Neural progenitor cell (in vitro differentiated cells): Measurements from ENCODE around the gene CD86. TPM values are rescaled to one million over a fixed set of nuclear protein-coding genes. Genes with fewer than 3 reads are reported as not detected.

ENCODE experiments used
- DNase-seq: peaks from one replicate; pipeline ENCODE4 v3.0.0-alpha.2; 2016; ENCODE audit warnings: low spot score
- H2AFZ ChIP-seq: fragments of 200-600 bp; sonication (generic); replicated peaks from 2 replicates; pipeline ENCODE4 v1.6.1; 2016; ENCODE audit warnings: antibody characterized with exemption
- H3F3A ChIP-seq: fragments of 200-600 bp; sonication (generic); 2 replicates; pipeline ENCODE4 v1.6.1; 2016; ENCODE audit warnings: antibody characterized with exemption, low read depth
- H3K27ac ChIP-seq: fragments of 200-600 bp; sonication (generic); 2 replicates; pipeline ENCODE4 v1.5.1; 2016; ENCODE audit warnings: mild to moderate bottlenecking
- H3K27me3 ChIP-seq: fragments of 200-600 bp; sonication (generic); 2 replicates; pipeline ENCODE4 v1.6.1; 2016; ENCODE audit warnings: mild to moderate bottlenecking, moderate library complexity
- H3K36me3 ChIP-seq: fragments of 200-600 bp; sonication (generic); 2 replicates; pipeline ENCODE4 v1.5.1; 2016
- H3K4me1 ChIP-seq: fragments of 200-600 bp; sonication (generic); 2 replicates; pipeline ENCODE4 v1.6.1; 2016; ENCODE audit warnings: mixed run types
- H3K4me2 ChIP-seq: fragments of 200-600 bp; sonication (generic); 2 replicates; pipeline ENCODE4 v1.6.1; 2016
- H3K4me3 ChIP-seq: fragments of 200-600 bp; sonication (generic); 2 replicates; pipeline ENCODE4 v1.5.1; 2016
- H3K79me2 ChIP-seq: fragments of 200-600 bp; sonication (generic); 2 replicates; pipeline ENCODE4 v1.6.1; 2016; ENCODE audit warnings: low read depth
- H3K9ac ChIP-seq: fragments of 200-600 bp; sonication (generic); 2 replicates; pipeline ENCODE4 v1.6.1; 2016
- H3K9me3 ChIP-seq: fragments of 200-600 bp; sonication (generic); 2 replicates; pipeline ENCODE4 v1.5.1; 2016; ENCODE audit warnings: low read depth
- H4K20me1 ChIP-seq: fragments of 200-600 bp; sonication (generic); 2 replicates; pipeline ENCODE4 v1.6.1; 2016; ENCODE audit warnings: low read depth
- H3K27ac Mint-ChIP-seq: 3 replicates; pipeline ENCODE4 v1.8.0; 2021; ENCODE audit warnings: mixed read lengths
- H3K27me3 Mint-ChIP-seq: 2 replicates; pipeline ENCODE4 v1.8.0; 2022; ENCODE audit warnings: low read depth, mild to moderate bottlenecking, inconsistent platforms, moderate library complexity, mixed read lengths; ENCODE audit not compliant: insufficient read depth
- H3K36me3 Mint-ChIP-seq: 3 replicates; pipeline ENCODE4 v1.8.0; 2021; ENCODE audit warnings: mixed read lengths
- H3K4me1 Mint-ChIP-seq: 3 replicates; pipeline ENCODE4 v1.8.0; 2021; ENCODE audit warnings: mixed read lengths
- H3K4me3 Mint-ChIP-seq: 3 replicates; pipeline ENCODE4 v1.8.0; 2021; ENCODE audit warnings: mild to moderate bottlenecking, moderate library complexity, mixed read lengths
- H3K9me3 Mint-ChIP-seq: 3 replicates; pipeline ENCODE4 v1.8.0; 2020; ENCODE audit warnings: mixed read lengths
- CTCF ChIP-seq: fragments of 200-600 bp; sonication (generic); IDR thresholded peaks from 2 replicates; pipeline ENCODE4 v1.5.1; 2017; ENCODE audit warnings: antibody characterized with exemption, mild to moderate bottlenecking
- EZH2 ChIP-seq: fragments of 200-600 bp; sonication (generic); IDR thresholded peaks from 2 replicates; pipeline ENCODE4 v1.6.1; 2017; ENCODE audit warnings: antibody characterized with exemption, mild to moderate bottlenecking, moderate library complexity
- EZH2phosphoT487 ChIP-seq: fragments of 200-600 bp; sonication (generic); IDR thresholded peaks from 2 replicates; pipeline ENCODE4 v1.6.1; 2017; ENCODE audit warnings: antibody characterized with exemption
- total RNA-seq: library from RNA; depleted of rRNA; stranded (reverse); fragments of >200 nt; gene quantifications from 2 replicates; pipeline ENCODE4 v1.2.3, GENCODE V29; 2015; ENCODE audit warnings: low replicate concordance

The CD86 gene
- total RNA-seq, 1 donor from 2014 or later: not detected

- H3K36me3 Mint-ChIP-seq: no peaks in the 10 kb centered on the region
- Histone ChIP-seq H3K36me3 (no peaks in the 10 kb centered on the region), H4K20me1 (no peaks in the 10 kb centered on the region), H3F3A (no peaks in the 10 kb centered on the region), H3K4me1 (no peaks in the 10 kb centered on the region), H3K27me3 (no peaks in the 10 kb centered on the region), H3K4me3 (no peak overlapping the region), H3K9ac (no peak overlapping the region), H3K9me3 (no peaks in the 10 kb centered on the region), H3K79me2 (no peaks in the 10 kb centered on the region), H3K27ac (no peak overlapping the region), H2AFZ (no peak overlapping the region), H3K4me2 (no peak overlapping the region)
- H3K27ac Mint-ChIP-seq: no peak overlapping the region
- H3K4me1 Mint-ChIP-seq: no peaks in the 10 kb centered on the region
- no peak for TF ChIP-seq EZH2
- no peak for TF ChIP-seq EZH2phosphoT487
- no peak for TF ChIP-seq CTCF
- H3K27me3 Mint-ChIP-seq: peaks cover 3% of the 10 kb centered on the region
- no peaks in the 10 kb centered on the region for H3K9me3 Mint-ChIP-seq
- no peak overlapping the region for H3K4me3 Mint-ChIP-seq
- no peak for DNase-seq
Observed at GRCh38 chr3:122013448-122013925, 41.7 kb upstream of the CD86 start.

DNA sequence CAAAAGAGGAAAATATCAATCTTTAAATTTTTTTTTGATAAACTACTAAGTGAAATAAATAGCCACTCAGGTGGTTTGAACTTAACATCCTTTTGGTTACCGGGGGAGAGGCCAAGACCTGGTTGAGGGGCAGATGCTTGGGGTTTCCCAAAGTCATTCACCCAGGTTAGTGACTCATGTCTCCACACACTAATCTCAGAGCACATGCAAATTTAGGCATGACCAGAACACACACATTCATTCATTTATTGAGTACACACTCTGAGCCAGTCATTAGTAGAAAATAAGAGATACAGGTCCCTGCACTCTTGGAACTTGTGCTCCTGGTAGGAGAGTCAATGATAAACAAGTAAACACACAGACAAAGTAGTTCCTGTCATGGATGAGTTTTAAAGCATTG is 40.4 kb upstream of the CD86 start:
- H3K36me3 Mint-ChIP-seq: no peaks in the 10 kb centered on the region

DNA sequence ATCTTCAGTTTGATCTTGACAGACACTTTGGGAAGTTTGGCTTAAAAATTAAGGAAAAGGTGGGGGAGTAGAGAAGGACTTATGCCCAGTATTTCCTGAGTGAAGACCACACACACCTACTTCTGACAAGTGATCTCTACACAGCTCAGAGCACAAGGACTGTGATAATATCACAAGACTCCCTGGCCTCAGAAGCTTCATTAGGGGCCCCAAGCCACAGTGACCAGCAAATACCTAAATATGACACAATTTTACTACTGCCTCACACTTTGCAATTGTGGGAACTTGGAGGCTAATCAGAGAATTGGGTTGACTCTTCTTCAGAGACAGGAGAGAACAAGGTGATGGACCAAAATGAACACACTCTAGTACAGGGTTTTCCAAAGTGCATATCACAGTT is 35.7 kb upstream of the CD86 start:
- H3K9me3 ChIP-seq: no peaks in the 10 kb centered on the region
- H3K9me3 Mint-ChIP-seq: no peaks in the 10 kb centered on the region
- no peaks in the 10 kb centered on the region for H3K36me3 Mint-ChIP-seq
- no peaks in the 10 kb centered on the region for H4K20me1 ChIP-seq
- no peak overlapping the region for H3K27ac ChIP-seq
- TF ChIP-seq EZH2 (no peak), EZH2phosphoT487 (no peak), CTCF (no peak)
- peaks cover 7% of the 10 kb centered on the region for H3K27me3 Mint-ChIP-seq
- H3K4me1 ChIP-seq: no peaks in the 10 kb centered on the region
- H3F3A ChIP-seq: no peaks in the 10 kb centered on the region
- no peak overlapping the region for H2AFZ ChIP-seq
- peaks cover 5% of the 10 kb centered on the region for H3K4me1 Mint-ChIP-seq
- no peak overlapping the region for H3K4me3 Mint-ChIP-seq
- H3K27ac Mint-ChIP-seq: no peak overlapping the region
- no peak for DNase-seq
- H3K4me2 ChIP-seq: no peak overlapping the region
- no peak overlapping the region for H3K9ac ChIP-seq
- H3K79me2 ChIP-seq: no peaks in the 10 kb centered on the region
- H3K36me3 ChIP-seq: no peaks in the 10 kb centered on the region
- no peak overlapping the region for H3K4me3 ChIP-seq
- H3K27me3 ChIP-seq: peaks cover 26% of the 10 kb centered on the region

More for the DNA sequence above, 40.4 kb upstream of the CD86 start:
- no peaks in the 10 kb centered on the region for H4K20me1 ChIP-seq
- no peak overlapping the region for H3K27ac Mint-ChIP-seq
- TF ChIP-seq EZH2phosphoT487: no peak
- no peak for TF ChIP-seq CTCF
- no peak for TF ChIP-seq EZH2
- no peak overlapping the region for H3K9ac ChIP-seq
- H3F3A ChIP-seq: no peaks in the 10 kb centered on the region
- peaks cover 5% of the 10 kb centered on the region for H3K27me3 Mint-ChIP-seq
- no peaks in the 10 kb centered on the region for H3K36me3 ChIP-seq
- H2AFZ ChIP-seq: no peak overlapping the region
- no peaks in the 10 kb centered on the region for H3K4me1 ChIP-seq
- no peaks in the 10 kb centered on the region for H3K9me3 Mint-ChIP-seq
- no peaks in the 10 kb centered on the region for H3K27me3 ChIP-seq
- H3K79me2 ChIP-seq: no peaks in the 10 kb centered on the region
- no peaks in the 10 kb centered on the region for H3K9me3 ChIP-seq
- no peak overlapping the region for H3K4me3 Mint-ChIP-seq
- no peak overlapping the region for H3K27ac ChIP-seq
- H3K4me1 Mint-ChIP-seq: no peaks in the 10 kb centered on the region
- H3K4me3 ChIP-seq: no peak overlapping the region
- DNase-seq: no peak
- H3K4me2 ChIP-seq: no peak overlapping the region
